ENCODE data around the gene GLMP.

GLMP gene

DNA sequence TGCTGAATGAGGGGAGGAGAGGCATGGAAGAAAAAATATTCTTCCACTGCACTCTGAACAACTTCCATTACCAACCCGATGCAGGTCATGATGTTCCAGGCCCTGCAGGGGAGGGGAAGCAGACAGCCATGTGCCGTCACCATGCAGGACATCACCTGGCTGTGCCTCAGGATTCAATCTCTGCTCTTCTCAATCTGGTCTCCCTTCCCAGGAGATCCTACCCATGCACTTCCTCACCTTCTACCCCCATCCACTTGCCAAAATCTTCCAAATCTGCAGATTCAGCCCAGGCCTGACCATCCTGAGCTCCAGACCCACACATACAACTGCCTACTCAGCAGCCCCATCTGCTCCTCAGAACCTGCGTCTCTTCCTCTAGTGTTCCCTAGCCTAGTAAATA, 41.8 kb downstream of the GLMP start:
- Histone ChIP-seq H3K4me3 (ENCODE audit: low read length) (no peak overlapping the region), H3K27me3 (ENCODE audit: control insufficient read depth, insufficient read depth, low read length) (no peaks in the 10 kb centered on the region), H3K36me3 (ENCODE audit: control insufficient read depth, insufficient read depth, low read length) (peaks cover 58% of the 10 kb centered on the region), H3K9me3 (ENCODE audit: control insufficient read depth, insufficient read depth, low read length) (no peaks in the 10 kb centered on the region), H3K27ac (ENCODE audit: low read length) (no peak overlapping the region), H3K4me1 (ENCODE audit: control insufficient read depth, insufficient read depth, low read length) (no peaks in the 10 kb centered on the region)
- WGBS (ENCODE audit: insufficient coverage, insufficient read length) = no CpG with 5 or more reads among the region's 3 CpGs
- DNase-seq (ENCODE audit: low read depth, low spot score) = no peak

DNA sequence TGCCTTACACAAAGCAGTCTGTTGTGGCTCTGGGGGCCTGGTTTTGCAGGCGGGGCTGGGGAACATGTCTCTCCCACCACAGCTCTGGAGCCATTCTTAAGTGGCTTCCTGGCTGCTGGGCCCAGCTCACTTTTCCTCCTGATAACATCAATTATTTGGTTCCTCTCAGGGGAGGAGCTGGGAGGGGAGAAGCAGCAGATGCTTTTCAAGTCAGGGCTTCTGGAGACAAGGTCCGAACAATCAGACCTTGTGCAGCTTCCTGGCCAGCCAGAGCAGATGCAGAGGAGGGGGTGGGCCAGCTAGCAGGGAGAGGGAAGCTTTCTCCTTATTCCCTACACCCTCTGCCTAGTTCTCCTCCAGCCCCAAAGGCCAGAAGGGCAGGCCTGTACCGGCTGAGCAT, 44.0 kb downstream of the GLMP start:
- WGBS (ENCODE audit: insufficient coverage, insufficient read length) = no CpG with 5 or more reads among the region's 3 CpGs
- no peak overlapping the region for H3K27ac ChIP-seq (ENCODE audit: low read length)
- DNase-seq (ENCODE audit: low read depth, low spot score) = no peak
- H3K36me3 ChIP-seq (ENCODE audit: control insufficient read depth, insufficient read depth, low read length) = peaks cover 46% of the 10 kb centered on the region
- 0 out of 2 replicates have a peak, but pooled peaks cover 5% of the 10 kb centered on the region for H3K4me1 ChIP-seq (ENCODE audit: control insufficient read depth, insufficient read depth, low read length)
- H3K4me3 ChIP-seq (ENCODE audit: low read length) = no peak overlapping the region
- no peaks in the 10 kb centered on the region for H3K27me3 ChIP-seq (ENCODE audit: control insufficient read depth, insufficient read depth, low read length)
- no peaks in the 10 kb centered on the region for H3K9me3 ChIP-seq (ENCODE audit: control insufficient read depth, insufficient read depth, low read length)

- Histone ChIP-seq H3K27me3 (ENCODE audit: control insufficient read depth, insufficient read depth, low read length) (no peaks in the 10 kb centered on the region), H3K4me1 (ENCODE audit: control insufficient read depth, insufficient read depth, low read length) (peaks cover 14% of the 10 kb centered on the region; the same call in 1 of the 2 replicates), H3K27ac (ENCODE audit: low read length) (no peak overlapping the region), H3K36me3 (ENCODE audit: control insufficient read depth, insufficient read depth, low read length) (peaks cover 42% of the 10 kb centered on the region), H3K9me3 (ENCODE audit: control insufficient read depth, insufficient read depth, low read length) (no peaks in the 10 kb centered on the region), H3K4me3 (ENCODE audit: low read length) (no peak overlapping the region)
- no CpG with 5 or more reads among the region's 5 CpGs for WGBS (ENCODE audit: insufficient coverage, insufficient read length)
- no peak for DNase-seq (ENCODE audit: low read depth, low spot score)
Measured at GRCh38 chr1:156249593-156249992, 45.9 kb downstream of the GLMP start.

DNA sequence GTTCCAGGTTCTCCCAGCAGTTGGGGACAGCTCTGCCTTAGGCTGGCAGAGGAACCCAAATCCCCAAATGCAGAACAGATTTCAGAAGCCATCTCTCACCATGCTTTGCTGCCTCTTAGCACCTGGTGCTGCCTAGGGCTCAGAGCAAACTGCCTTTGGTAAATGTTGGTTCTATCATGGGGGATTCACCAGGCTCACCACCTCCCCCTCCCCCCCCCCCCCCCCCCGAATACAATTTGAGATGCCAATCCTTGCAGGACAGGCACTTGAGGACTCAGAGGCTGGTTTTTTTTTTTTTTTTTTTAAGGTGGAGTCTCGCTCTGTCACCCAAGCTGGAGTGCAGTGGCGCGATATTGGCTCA, 47.2 kb downstream of the GLMP start:
- H3K27ac ChIP-seq (ENCODE audit: low read length) = no peak overlapping the region
- H3K36me3 ChIP-seq (ENCODE audit: control insufficient read depth, insufficient read depth, low read length) = peaks cover 35% of the 10 kb centered on the region
- no peaks in the 10 kb centered on the region for H3K27me3 ChIP-seq (ENCODE audit: control insufficient read depth, insufficient read depth, low read length)
- no peak for DNase-seq (ENCODE audit: low read depth, low spot score)
- no peaks in the 10 kb centered on the region for H3K9me3 ChIP-seq (ENCODE audit: control insufficient read depth, insufficient read depth, low read length)
- WGBS (ENCODE audit: insufficient coverage, insufficient read length) = no CpG with 5 or more reads among the region's 4 CpGs
- H3K4me1 ChIP-seq (ENCODE audit: control insufficient read depth, insufficient read depth, low read length) = peaks cover 14% of the 10 kb centered on the region; the same call in 1 of the 2 replicates
- H3K4me3 ChIP-seq (ENCODE audit: low read length) = no peak overlapping the region

DNA sequence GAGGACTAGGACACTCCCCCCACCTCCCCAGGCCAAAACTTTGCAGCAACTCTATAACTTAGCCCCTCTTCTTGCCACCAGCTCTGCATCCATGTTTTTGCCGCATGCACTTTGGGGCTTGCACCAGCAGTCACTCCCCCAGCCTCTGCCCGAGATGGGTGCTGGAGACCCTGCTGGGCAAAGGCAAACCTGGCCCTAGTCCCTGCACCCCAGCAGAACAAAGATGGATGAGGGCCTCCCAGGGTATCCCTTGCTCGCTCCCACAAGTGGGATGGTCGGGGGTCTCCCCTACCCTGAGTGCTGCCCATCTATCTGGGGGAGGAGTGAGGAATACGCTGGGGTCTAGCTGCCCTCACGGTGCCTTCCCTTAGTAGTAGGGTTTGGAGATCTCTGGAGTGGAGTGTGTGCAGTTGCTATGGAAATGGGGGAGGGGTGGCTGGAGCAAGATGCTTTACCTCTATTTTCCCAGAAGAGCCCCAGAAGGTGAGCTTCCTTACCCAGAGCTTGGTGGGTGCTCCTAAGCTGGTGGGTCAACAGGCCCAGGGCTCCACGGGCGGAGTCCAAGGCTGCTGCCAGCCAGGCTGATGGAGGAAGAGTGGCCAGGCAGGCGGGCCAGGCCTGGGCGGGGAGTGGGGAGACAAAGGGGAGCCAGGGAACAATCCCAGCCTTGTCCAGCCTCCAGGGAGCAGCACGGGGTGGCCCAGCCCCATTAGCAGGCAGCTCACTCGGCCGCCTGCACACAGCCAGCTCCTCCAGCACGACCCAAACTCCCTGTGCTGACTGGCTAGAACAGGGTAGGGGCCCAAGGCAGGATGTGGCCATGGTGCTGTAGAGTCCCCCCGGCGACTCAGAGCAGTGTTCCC, 47.8 kb downstream of the GLMP start, which contains the start of gene PAQR6:
PAQR6 (minus strand) TSS at position 597 of the 863 bp plus-strand sequence. CDS start 1,325 bp downstream, outside the sequence.
- DNase-seq (ENCODE audit: low read depth, low spot score) = no peak
- Histone ChIP-seq H3K4me1 (ENCODE audit: control insufficient read depth, insufficient read depth, low read length) (peaks cover 14% of the 10 kb centered on the region; the same call in 1 of the 2 replicates), H3K36me3 (ENCODE audit: control insufficient read depth, insufficient read depth, low read length) (peaks cover 32% of the 10 kb centered on the region), H3K27me3 (ENCODE audit: control insufficient read depth, insufficient read depth, low read length) (no peaks in the 10 kb centered on the region), H3K27ac (ENCODE audit: low read length) (no peak within 1 kb of the TSS), H3K4me3 (ENCODE audit: low read length) (no peak within 1 kb of the TSS), H3K9me3 (ENCODE audit: control insufficient read depth, insufficient read depth, low read length) (no peaks in the 10 kb centered on the region)
- no CpG with 5 or more reads among the region's 16 CpGs for WGBS (ENCODE audit: insufficient coverage, insufficient read length)

DNA sequence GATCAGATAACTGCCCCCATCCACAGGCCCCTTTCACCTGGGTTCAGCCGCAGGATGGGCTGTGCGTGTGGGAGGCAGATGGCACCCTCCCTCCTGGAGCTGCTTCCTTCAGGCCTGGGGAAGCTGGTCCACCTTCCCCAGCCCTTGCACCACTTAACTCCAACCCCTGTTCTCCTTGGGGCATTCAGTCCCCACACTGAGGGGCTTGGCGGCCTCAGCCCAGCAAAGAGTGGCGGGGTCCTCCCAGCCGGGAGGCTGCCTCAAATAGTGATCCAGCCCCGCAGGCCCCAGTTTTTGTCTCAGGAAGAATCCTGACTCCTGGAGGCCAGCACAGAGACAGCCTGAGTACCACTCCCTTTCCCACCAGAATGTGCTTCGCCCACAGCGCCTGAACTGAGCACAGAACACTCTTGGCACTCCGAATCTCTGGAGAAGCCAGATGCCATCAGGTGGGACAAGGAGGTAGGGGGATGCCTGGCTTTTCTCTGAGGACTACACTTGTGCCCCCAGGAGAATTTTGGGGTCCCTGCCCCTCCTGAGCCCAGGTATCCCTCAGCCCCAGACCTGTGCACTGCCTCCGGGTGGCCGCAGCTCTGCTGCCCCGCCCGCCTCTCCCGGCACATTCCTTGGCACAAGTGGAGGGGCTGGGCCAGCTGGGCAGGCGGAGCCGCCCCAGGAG, 48.6 kb downstream of the GLMP start:
- Histone ChIP-seq H3K27ac (ENCODE audit: low read length) (no peak overlapping the region), H3K4me3 (ENCODE audit: low read length) (no peak overlapping the region), H3K9me3 (ENCODE audit: control insufficient read depth, insufficient read depth, low read length) (no peaks in the 10 kb centered on the region), H3K27me3 (ENCODE audit: control insufficient read depth, insufficient read depth, low read length) (no peaks in the 10 kb centered on the region), H3K36me3 (ENCODE audit: control insufficient read depth, insufficient read depth, low read length) (peaks cover 24% of the 10 kb centered on the region), H3K4me1 (ENCODE audit: control insufficient read depth, insufficient read depth, low read length) (peaks cover 14% of the 10 kb centered on the region; the same call in 1 of the 2 replicates)
- DNase-seq (ENCODE audit: low read depth, low spot score) = no peak
- WGBS (ENCODE audit: insufficient coverage, insufficient read length) = no CpG with 5 or more reads among the region's 16 CpGs

DNA sequence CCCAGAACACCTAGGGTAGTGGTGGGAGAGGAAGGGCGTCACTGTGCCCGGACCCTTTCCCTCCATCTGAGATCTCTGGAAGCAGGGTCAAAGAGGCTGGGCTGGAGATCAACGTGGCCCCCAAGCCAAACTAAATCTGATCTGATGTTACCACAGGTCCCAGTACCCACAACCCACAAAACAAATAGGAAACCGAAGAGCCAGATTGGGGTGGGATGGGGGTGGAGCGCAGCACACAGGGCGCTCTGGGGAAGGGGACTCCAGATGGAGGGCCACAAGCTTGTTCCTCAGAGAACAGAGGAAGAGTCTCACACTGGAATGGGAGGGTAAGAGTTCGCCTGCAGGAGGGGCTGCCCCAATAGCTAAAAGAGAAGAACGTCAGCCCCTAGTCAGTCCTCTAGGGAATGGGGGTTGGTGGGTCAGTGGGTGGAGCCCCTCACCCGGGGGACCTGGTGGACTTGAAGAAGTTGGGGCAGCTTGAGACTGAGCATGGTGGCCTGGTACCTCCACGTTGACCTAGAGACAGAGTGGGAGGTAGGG, 49.2 kb downstream of the GLMP start:
- Histone ChIP-seq H3K9me3 (ENCODE audit: control insufficient read depth, insufficient read depth, low read length) (no peaks in the 10 kb centered on the region), H3K27ac (ENCODE audit: low read length) (no peak overlapping the region), H3K36me3 (ENCODE audit: control insufficient read depth, insufficient read depth, low read length) (peaks cover 21% of the 10 kb centered on the region), H3K4me1 (ENCODE audit: control insufficient read depth, insufficient read depth, low read length) (peaks cover 14% of the 10 kb centered on the region; the same call in 1 of the 2 replicates), H3K27me3 (ENCODE audit: control insufficient read depth, insufficient read depth, low read length) (no peaks in the 10 kb centered on the region), H3K4me3 (ENCODE audit: low read length) (no peak overlapping the region; the same call in 1 of the 2 replicates)
- WGBS (ENCODE audit: insufficient coverage, insufficient read length) = no CpG with 5 or more reads among the region's 10 CpGs
- DNase-seq (ENCODE audit: low read depth, low spot score) = no peak

DNA sequence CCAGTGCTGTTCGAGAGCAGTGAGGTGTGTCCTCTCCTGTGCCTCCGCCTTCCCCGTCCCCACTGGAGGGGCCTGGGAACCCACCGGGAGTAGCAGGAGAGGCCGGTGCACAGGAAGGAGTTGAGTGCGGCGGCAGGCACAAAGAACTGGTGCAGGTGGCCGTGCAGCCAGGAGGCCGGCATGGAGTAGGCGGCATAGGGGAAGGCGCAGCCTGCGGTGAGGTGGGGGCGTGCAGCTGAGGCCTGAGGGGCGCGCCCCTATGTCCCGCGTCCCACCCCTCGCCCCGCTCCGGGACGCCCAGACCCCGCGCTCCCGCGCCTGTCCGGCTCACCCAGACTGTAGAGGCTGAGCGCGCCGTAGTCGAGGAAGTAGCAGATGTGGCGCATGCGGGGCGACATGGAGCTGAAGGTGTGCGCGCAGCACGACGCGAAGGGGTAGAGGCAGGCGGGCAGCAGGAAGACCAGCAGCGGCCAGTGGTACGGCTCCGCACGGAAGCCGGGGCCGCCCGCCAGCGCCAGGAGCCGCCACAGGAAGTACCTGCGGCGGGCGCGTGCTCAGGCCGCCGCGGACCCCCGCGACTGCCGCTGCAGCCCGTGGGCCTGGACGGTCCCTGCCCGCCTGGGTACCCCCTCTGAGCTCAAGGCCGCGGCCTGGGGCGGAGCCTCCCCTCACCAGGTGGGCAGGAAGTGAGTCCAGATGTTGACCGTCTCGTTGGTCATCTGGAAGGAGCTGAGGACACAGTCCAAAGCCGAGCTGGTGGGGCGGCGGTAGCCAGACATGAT, 49.8 kb downstream of the GLMP start:
- no peaks in the 10 kb centered on the region for H3K27me3 ChIP-seq (ENCODE audit: control insufficient read depth, insufficient read depth, low read length)
- H3K9me3 ChIP-seq (ENCODE audit: control insufficient read depth, insufficient read depth, low read length) = no peaks in the 10 kb centered on the region
- WGBS (ENCODE audit: insufficient coverage, insufficient read length) = no CpG with 5 or more reads among the region's 69 CpGs
- H3K4me1 ChIP-seq (ENCODE audit: control insufficient read depth, insufficient read depth, low read length) = peaks cover 14% of the 10 kb centered on the region; the same call in 1 of the 2 replicates
- peaks cover 14% of the 10 kb centered on the region for H3K36me3 ChIP-seq (ENCODE audit: control insufficient read depth, insufficient read depth, low read length)
- H3K27ac ChIP-seq (ENCODE audit: low read length) = no peak overlapping the region
- H3K4me3 ChIP-seq (ENCODE audit: low read length) = peak overlapping the region; percentile 27; the same call in 1 of the 2 replicates
- DNase-seq (ENCODE audit: low read depth, low spot score) = no peak

DNA sequence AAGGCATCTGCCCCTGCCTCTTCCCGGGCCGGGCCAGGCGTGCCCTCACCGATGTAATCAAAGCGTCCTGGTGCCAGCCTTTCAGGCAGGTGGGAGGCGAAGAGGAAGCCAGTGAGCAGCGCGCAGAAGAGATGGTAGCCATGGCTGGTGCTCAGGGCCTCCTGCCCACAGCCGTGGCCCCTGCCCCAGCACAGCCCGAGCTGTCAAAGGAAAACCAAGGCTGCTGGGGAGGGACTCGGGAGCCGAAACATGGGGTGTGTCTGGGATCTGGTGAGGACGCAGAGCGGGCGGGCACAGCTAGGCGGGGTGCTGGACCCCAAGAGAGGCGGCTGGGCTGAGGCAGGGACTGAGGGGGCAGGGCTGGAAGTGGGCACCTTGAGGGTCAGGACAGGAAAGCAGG, 50.8 kb downstream of the GLMP start:
- Histone ChIP-seq H3K9me3 (ENCODE audit: control insufficient read depth, insufficient read depth, low read length) (no peaks in the 10 kb centered on the region), H3K27ac (ENCODE audit: low read length) (no peak overlapping the region), H3K27me3 (ENCODE audit: control insufficient read depth, insufficient read depth, low read length) (no peaks in the 10 kb centered on the region), H3K36me3 (ENCODE audit: control insufficient read depth, insufficient read depth, low read length) (0 out of 2 replicates have a peak, but pooled peaks cover 5% of the 10 kb centered on the region), H3K4me3 (ENCODE audit: low read length) (no peak overlapping the region), H3K4me1 (ENCODE audit: control insufficient read depth, insufficient read depth, low read length) (peaks cover 14% of the 10 kb centered on the region; the same call in 1 of the 2 replicates)
- DNase-seq (ENCODE audit: low read depth, low spot score) = no peak
- WGBS (ENCODE audit: insufficient coverage, insufficient read length) = no CpG with 5 or more reads among the region's 17 CpGs

DNA sequence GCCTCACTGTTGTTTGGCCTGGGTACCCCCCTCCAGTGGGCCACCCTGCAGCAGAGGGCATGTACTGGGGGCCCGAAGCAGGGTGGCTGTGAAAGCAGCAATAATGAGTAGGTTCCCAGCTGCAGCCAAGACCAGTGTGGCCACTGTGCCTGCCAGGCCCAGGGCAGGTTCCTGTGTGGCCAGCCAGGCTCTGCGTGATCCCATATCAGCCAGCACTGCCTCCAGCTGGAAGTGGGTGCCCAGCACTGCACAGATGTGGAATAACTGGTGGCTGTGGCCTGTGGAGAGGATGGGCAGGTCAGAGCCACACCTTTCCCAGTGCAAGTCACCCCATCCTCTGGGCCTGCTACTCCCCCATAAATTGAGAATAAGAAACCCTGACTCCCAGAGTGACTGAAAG, 51.4 kb downstream of the GLMP start:
- no CpG with 5 or more reads among the region's 2 CpGs for WGBS (ENCODE audit: insufficient coverage, insufficient read length)
- Histone ChIP-seq H3K36me3 (ENCODE audit: control insufficient read depth, insufficient read depth, low read length) (peaks cover 7% of the 10 kb centered on the region; the same call in 1 of the 2 replicates), H3K4me3 (ENCODE audit: low read length) (no peak overlapping the region), H3K27ac (ENCODE audit: low read length) (no peak overlapping the region), H3K4me1 (ENCODE audit: control insufficient read depth, insufficient read depth, low read length) (peaks cover 14% of the 10 kb centered on the region; the same call in 1 of the 2 replicates), H3K9me3 (ENCODE audit: control insufficient read depth, insufficient read depth, low read length) (no peaks in the 10 kb centered on the region), H3K27me3 (ENCODE audit: control insufficient read depth, insufficient read depth, low read length) (no peaks in the 10 kb centered on the region)
- no peak for DNase-seq (ENCODE audit: low read depth, low spot score)

All from iPS DF 6.9 (cell line).